ENCODE measurements around the gene HPSE2.
"Not testable (repeated sequence)": the region's sequence is repeated elsewhere in the genome, so short reads cannot be mapped to it uniquely, and the experiment has no call there.

The HPSE2 gene

DNA sequence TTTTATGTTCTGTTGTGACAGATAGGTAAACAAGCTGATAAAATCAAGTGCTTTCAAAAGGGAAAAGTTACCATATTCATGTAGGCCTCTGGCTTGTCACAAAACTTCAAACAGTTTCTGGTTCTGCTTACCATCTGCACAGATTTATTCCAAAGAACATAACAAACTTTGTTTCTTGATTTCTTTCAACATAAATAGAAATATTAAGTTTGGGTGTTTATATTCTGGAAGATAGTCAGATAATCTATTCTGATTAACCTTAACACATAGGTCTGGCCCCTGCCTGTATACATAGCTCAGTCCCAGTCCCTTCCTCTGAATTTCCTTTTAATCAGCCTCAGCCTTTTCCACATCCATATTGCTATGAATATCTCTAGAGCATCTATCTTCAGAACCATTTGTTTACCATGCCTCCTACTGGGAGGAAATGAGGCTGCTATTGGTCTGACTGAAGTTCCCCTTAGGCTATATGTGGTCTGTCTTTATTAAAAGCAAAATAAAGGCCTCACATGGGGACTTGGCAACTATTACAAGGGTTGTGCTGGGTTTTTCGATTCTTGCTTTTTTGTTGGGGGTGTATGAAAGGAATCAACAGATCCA, 319.0 kb downstream of the HPSE2 start:
- DNase-seq = no peak

DNA sequence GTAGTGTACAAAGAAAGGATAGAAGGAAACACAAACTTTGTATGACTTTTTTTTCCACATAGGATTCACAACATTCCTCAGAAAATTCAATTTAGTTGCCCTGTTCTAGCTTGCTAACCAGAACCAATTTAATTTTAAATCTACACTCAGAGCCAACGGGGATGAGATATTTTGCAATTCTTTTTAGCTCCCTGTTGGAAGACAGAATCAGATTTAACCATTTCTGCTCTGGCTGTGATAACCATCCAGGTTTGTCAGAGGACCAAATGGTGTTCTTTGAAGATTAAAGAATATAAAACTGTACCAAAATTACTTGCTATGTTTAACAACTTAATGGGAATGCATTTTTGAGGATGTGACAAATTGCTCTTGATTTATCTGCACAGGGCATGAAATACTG, 319.7 kb downstream of the HPSE2 start:
- DNase-seq = no peak

DNA sequence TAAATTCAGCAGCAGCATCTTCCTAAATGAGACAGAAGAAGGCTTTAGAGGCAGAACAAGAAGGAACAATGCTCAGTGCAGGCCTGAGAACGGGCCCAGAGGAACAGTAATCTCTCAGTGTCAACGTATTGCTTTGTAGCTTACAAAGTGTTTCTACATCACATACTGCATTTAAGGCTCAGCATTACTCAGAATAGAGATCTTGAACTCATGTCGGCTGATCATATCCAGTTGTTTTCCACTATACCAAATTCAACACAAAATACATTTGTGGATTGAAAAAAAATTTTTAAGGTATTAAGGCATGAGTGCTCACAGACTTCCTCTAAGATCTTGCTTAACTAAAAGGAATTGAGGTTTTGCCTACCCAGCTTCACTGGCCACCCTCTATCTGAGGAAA, 325.1 kb downstream of the HPSE2 start:
- DNase-seq = no peak

DNA sequence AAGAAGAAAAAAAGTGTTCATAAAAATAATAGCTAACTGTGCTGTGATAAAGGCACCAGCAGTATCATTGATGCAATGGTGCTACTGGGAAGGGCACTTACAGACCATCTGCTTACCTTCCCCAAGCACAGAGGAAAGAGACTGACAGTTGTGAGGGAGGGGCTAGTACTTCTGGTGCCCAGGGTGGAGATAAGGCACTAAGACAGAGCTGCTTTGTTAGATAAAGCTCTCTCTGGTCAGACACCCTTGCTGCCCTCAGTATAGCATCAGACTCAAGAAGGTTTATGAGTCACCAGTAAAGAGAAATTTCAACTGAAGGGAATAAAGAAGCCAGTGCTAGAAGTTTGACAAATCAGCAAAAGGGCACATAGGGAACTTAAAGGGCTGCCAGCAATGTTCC, 325.6 kb downstream of the HPSE2 start:
- DNase-seq = no peak

DNA sequence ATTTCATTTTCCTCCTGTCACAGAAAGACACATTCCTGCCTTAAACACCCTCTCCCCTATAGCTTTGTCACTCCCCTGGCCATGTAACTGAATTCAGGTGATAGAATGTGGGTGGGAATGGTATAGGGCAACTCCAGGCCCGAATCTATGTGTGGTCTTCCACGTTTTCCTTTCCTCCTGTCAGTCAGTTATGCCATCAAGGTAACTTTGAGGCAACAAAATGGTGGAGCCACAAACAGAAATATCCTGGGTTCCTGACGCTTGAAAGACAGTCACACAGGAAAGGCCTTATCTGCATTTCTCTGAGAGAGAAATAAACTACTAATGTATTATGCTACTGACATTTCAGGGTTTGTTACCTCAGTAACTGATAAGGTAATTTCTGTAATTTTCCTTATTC, 326.8 kb downstream of the HPSE2 start:
- no peak for DNase-seq

DNA sequence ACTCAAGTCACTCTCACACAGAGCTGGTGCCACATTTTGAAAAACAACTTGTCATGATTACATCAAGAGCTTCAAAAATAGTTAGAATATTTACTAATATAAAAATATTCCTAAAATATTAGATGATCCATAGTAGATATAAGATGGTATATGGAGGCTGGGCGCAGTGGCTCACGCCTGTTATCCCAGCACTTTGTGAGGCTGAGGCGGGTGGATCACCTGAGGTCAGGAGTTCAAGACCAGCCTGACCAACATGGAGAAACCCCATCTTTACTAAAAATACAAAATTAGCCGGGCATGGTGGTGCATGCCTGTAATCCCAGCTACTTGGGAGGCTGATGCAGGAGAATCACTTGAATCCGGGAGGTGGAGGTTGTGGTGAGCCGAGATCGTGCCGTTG, 327.4 kb downstream of the HPSE2 start:
- DNase-seq = not testable (repeated sequence)

DNA sequence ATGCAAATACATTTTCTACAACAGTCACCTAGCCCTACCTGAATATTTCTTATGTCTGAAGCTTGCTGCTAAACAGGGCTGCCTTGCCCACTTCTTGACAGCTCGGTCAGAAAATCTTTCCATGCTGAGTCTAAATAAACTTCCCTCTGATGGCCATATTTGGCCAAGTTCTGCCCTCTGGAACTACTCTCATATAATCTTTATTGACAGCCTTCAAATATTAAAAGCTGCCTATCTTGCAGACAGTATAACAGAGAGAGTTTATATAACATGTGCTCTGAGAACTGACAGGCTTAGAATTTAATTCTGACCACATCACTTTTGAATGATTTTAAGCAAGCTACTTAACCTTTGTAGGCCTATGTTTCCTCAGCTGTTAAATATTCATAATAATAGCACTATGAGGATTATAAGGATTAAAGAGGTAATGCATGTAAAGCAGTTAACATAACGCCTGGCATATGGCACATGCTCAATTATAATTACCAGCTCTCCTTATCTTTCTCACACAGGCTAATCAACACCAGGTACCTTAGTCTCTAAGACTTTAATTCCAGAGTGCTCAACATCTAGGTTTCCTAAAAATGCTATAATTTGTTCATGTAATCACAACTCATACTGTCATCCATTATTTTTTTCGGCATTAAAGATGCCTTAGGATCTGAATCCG, 334.1 kb downstream of the HPSE2 start:
- DNase-seq = no peak

DNA sequence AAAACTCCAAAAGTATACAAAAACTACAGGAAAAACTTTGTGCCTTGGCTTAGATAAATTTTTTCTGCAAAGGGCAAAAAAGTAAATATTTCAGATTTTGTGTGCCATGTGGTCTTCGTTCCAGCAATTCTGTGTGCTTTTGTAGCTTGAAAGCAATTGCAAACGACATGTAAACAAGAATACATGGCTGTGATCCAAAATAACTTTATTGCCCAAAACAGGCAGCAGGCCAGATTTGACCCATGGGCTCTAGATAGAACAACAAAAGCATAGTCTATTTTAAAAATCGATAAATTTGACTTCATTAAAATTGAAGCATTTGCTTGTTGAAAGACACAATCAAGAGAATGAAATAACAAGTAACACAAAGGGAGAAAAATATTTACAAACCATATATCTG, 336.6 kb downstream of the HPSE2 start:
- no peak for DNase-seq

DNA sequence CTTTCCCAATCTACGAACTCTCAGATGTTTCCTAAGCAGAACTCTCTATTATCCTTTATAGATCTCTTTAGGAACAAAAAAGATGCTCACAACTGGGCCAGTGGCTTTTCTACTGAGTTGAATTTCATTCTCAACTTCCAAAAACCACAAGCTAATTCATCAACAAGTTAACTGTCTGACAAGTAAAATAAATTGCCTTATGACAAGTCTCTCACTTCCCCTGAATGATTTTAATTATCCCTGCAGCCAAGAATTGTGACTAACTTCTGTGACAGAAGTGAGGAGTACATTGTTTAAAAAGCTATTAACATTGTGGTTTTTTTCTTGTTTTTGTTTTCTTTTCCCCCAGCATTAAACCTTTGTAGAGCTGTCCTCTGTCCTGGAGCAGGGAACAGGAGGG, 343.1 kb downstream of the HPSE2 start:
- no peak for DNase-seq

DNA sequence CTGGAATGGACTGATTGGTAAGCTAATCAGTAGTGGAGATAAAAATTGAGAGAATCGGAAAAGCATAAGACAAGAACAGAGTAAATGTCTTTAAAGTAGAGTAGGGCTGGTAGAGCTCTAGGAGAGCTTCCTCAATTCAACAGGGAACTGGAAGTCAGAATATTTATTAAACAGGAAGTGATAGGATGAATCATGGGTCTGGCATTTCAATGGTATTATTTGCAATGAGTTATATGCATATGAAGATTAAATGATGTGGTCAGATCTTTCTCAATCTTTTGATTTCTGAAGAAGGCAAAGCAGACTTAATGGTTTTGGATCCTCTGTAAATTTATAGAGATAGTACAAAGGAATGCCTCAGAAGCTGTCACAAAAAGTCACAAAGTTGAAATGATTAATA, 349.0 kb downstream of the HPSE2 start:
- no peak for DNase-seq

DNA sequence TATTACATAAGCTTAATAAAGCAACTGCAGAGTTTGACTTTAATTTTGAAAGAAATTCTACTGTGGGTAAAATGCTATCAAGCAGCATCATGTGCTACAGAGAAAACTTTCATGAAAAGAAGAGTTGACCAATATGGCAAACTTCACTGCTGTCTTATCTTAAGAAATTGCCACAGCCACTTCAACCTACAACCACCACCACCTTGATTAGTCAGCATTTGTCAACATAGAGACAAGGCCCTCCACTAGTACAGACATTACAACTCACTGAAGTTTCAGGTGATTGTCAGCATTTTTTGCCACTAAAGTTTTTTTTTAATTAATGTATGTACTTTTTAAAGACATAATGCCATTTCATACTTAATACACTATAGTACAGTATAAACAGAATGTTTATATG, 350.3 kb downstream of the HPSE2 start:
- DNase-seq = no peak

DNA sequence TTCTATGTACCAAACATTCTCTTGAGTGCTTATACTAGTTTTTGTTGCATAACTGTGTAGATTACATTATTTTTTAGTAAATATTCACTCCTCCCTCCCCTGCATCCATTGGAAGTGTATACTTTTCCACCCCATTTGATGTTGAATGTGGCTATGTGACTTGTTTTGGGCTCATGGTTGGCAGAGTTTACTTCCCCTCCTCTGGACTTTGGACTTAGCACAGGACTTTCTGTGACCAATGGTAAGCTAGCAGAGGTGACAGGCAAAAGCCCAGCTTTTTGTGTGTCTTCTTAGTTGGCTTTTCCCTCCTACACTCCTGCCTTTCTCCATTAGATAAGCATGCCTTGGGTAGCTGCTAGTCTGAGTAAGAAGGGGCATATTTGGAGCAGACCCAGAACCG, 353.9 kb downstream of the HPSE2 start:
- DNase-seq = no peak

DNA sequence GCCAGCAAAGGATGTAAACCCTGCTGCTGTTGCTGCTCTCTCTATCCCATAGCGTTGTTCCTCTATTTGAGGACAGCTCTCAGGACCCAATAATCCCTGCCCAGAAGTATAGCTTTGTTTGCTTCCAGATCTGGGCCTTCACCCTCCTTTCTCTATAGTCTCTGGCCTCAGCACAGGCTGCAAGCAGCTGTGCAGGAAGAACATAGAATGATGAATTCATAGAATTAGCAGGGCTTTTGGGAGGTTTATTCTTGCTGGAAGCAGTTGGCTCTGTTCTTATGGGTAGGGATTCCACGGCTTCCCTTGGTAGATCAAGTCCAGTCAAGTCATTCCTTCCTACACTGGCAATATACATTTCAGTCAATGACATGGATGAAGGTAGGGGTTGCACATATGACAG, 354.7 kb downstream of the HPSE2 start:
- DNase-seq = no peak

DNA sequence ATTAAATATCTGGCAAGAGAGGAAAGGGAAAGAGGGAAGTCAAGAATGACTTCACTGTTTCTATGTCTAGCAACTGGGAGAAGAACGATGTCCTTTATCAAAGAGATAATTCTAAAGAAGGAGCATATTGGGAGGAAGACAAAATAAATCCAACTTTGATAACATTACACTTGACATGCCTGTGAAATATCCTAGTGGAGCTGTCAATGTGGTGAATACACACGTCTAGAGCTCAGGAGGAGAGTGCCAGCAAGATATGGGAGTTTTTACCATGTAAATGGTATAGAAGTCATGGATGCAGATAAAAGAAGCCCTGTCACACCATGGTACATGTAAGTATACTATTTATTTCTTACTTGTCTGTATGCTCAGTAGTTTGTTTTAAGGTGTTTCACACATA, 356.7 kb downstream of the HPSE2 start:
- no peak for DNase-seq

DNA sequence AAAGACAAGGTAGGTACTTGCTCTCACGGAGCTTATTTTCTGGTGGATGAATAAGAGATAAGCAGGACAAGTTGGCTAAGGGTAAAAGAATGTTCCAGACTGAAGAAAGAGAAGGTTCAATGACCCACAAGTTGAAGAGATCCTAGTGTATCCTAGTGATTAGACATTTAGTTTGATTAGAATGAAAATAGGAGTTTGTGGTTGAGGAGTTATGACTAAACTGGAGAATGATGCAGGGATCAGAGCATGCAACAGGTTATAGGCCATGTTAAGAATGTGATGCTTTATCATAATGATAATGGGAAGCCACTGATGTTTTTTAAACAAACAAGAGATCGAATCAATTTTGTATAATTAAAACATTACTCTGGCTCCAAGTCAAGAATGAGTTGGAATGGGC, 357.2 kb downstream of the HPSE2 start:
- no peak for DNase-seq

DNA sequence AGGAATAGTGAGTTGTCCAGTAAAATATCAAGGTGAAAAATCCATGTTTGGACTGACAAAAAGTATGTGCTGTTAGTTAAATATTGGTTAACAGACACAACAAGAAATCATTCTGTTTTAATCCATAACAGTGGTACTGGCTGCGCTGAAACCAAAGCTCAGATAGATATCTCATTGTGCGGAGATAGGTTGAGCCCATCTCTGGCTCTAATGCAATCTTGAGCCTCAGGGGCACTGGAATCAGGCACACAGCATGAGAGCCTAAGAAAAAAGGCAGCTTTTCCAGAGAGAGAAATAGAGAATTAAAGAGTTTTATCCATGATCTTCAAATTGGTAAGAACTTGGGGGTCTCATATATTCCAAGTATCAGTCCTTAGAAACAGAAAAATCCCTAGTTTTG, 373.7 kb downstream of the HPSE2 start:
- DNase-seq = no peak

DNA sequence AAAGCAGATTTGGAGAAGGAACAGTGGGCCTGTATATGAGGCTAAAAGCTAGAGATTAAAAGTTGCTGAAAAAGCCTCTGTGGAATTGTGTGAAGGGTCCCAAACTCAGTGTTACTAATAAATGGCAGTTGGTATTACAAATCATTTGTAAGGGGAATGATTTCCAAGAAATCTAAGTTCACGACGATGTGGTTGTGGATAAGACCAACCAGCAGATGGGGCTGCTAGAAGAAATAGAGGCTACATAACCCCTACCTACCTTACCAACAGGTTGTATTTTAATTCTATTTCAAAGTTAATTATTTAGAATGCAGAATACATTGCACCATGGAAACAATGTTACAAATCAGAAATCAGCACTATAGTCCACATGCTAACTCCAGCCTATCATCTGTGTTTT, 377.1 kb downstream of the HPSE2 start:
- no peak for DNase-seq

DNA sequence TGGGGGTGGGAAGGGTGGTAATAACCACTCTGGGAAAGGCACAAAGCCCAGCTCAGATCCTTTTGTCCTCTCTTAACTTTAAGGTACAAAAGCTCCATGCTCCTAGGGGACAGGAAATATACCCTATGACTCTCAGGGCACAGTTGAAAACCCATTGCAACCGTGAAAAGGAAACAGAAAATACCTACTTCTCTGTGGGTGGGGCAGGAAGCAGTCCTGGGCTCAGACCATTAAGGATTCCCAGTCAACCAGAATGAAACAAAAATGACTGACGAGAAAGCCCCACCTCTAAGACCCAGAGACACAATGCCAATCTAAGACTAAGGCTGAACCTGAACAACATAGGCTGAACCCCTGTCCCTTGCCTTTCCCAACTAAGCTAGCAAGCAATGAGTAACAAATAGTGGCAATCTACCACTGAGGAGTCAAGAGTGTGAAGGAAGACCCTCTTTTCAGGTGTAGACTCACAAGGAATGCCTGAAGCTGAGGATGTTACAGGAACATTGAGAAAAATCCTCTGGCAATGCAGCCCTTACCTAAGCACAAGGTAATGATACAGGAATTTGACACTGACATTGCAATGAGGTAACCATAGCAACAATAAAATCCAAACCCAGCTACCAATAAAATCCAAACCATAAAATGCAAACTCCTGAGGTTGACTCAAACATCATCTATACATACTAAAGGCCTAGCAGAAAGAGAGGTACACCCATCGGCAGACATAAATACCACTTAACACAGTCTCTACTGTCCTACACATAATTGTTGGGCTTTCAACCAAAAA, 380.1 kb downstream of the HPSE2 start:
- no peak for DNase-seq

DNA sequence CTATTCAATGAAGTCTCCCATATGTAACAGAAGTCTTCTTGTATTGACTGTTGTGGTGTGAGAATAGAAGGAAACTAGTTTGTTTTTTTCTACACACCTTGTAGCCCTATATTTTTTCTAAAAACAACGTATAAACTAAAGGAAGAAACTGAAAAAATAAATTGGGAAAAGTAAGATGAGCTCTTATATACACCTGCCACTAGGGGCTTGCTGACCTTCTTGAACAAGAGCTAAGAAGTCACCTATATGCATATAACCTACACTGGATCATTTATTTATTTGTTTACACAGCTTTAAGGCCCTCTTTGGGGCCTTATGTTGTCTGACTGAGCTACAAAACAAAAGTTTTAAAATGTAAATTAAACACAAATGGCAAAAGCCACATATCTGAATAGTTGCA, 383.0 kb downstream of the HPSE2 start:
- DNase-seq = no peak

DNA sequence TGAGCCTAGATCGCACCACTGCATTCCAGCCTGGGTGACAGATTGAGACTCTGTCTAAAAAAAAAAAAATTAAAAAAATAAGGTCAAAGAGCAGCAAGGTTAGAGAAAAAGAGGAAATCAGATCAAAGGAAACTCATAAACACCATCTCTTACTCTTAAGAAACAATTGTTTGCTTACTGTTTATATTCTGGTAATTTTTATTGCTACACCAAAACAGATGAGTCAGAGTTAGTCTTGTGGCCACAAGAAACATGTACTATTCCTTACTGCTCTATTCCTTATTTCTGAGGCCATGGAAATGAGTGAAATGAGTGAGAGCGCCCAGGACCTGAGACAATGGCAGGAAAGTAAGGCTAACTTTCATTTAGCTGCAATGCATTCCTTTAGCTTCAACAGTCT, 387.3 kb downstream of the HPSE2 start:
- DNase-seq = no peak

DNA sequence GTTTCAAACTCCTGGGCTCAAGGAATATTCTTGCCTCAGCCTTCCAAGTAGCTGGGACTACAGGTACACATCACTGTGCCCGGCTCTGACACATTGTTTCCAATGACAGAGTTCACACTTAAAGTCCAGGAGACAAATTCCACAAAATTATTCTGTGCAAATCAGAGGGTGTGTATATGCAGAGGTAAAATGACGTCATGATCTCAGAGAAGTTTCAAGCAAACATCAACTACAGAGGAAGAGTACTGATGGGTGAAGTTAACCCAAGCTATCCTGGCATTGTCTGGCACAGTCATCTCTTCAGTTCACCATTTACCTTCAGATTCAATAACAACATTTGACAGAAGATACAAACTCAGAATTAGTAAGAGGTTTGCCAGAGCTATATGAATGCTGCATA, 388.9 kb downstream of the HPSE2 start:
- DNase-seq = no peak

DNA sequence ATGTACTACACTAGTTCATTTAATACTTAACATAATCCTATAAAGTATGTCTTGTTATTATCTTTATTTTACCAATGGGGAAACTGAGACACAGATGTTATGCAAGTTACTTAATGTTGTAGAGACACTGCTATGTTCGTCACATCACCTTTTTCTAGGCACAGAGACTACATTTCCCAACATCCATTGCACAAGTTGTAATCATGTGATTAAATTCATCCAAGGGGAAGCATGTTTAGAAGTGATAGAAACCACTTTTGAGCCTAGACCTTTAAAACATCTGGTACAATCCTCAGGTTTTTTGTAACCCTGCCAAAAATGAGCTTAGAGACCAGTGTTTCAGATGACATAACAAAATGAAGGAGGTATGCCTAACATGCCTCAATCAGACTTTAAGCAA, 402.1 kb downstream of the HPSE2 start:
- DNase-seq = no peak

DNA sequence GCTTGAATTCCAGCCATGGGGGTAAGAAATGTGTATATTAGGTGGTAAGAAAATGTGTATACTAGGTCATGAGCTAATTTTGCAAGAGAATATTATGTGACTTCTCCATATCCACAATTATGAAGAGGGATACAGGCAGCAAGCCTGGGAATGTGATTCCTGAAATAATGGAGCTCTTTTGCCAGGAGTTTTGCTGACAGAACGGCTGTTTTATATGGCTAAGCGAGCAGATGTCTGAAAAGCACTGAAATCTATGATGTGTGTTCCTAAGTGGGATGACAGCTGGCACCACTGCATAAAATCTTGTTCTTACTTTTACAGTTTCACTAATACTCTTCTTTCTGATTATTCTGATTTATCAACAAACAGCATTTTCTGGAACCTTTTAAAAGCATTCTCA, 402.9 kb downstream of the HPSE2 start:
- DNase-seq = no peak

DNA sequence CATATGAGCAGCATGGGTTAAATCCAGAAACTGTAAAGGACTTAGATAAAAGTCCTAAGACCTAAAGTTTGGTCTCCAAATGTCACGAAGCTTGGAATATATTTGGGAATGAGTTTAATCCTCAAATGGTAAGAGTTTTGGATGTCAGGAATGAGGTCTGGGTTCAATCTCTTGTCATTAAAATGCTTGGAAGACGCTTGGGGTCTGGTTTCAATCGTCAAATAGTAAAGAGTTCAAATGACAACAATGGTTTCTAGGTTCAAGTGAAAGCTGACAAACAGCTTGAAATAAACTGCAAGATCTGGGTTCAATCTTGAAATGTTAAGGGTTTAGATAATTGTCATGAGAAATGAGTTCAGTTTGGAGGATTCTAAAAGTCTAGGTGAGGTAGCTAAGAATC, 403.5 kb downstream of the HPSE2 start:
- no peak for DNase-seq

DNA sequence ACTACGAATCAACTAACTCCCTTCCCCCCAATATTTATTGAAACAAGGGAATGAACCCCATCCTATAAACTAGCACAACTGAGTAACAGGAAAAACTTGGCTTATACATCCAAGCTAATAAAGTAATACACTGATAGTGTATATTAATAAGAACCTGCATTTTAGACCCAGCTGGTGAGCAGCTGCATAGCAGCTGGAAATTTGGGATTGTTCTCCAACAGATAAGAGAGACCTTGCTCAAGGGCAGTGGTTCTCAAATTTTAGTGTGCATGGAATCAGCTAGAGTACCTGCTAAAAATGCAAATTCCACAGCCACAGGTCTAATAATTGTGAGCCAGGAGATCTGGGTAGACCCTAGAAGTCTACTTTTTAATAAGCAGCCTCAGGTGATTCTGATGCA, 404.3 kb downstream of the HPSE2 start:
- DNase-seq = no peak

Data from NCI-H1694 treated with DMSO at 0.1 percent for 48 hours (cell line).